A673 (cell line): ENCODE measurements around the gene TRAK1. TPM values are rescaled to one million over a fixed set of nuclear protein-coding genes. Genes with fewer than 3 reads are reported as not detected.

ENCODE experiments used
- BruUV-seq: library from RNA; stranded (reverse); fragments of 400-500 nt; replicated peaks from 2 replicates; lab custom pipeline; 2021; lab: Mats Ljungman, UMichigan
- CTCF ChIA-PET: fragments of 300-600 bp; sonication (Branson Sonifier 250); formaldehyde crosslinking; loops from one replicate; lab custom pipeline; 2022; ENCODE audit warnings: antibody characterized with exemption; lab: Charles Lee
- POLR2A ChIA-PET: fragments of 300-600 bp; sonication (Branson Sonifier 250); formaldehyde crosslinking; loops from one replicate; lab custom pipeline; 2022; ENCODE audit warnings: antibody characterized with exemption; ENCODE audit not compliant: low non-redundant PET; lab: Charles Lee
- DNase-seq: peaks from one replicate; pipeline ENCODE4 v3.0.0-alpha.2; 2015; ENCODE audit warnings: low spot score
- H3K27ac ChIP-seq: fragments of 200-600 bp; sonication (generic); 2 replicates; pipeline ENCODE4 v1.5.1; 2016; ENCODE audit warnings: mixed run types, low read depth, mild to moderate bottlenecking, mixed read lengths, antibody characterized with exemption, low read length; ENCODE audit not compliant: poor library complexity, severe bottlenecking
- H3K27me3 ChIP-seq: fragments of 200-600 bp; sonication (generic); replicated peaks from 2 replicates; pipeline ENCODE4 v1.6.1; 2017; ENCODE audit warnings: mixed run types, low read depth, mild to moderate bottlenecking, mixed read lengths, antibody characterized with exemption, low read length; ENCODE audit not compliant: insufficient read depth, poor library complexity
- H3K36me3 ChIP-seq: fragments of 200-600 bp; sonication (generic); 2 replicates; pipeline ENCODE4 v1.6.1; 2016; ENCODE audit warnings: mixed run types, mild to moderate bottlenecking, mixed read lengths, antibody characterized with exemption, low read length; ENCODE audit not compliant: insufficient read depth, poor library complexity, severe bottlenecking
- H3K4me1 ChIP-seq: fragments of 200-600 bp; sonication (generic); 2 replicates; pipeline ENCODE4 v1.6.1; 2017; ENCODE audit warnings: mixed run types, mild to moderate bottlenecking, mixed read lengths, antibody characterized with exemption, low read length; ENCODE audit not compliant: insufficient read depth, poor library complexity, severe bottlenecking
- H3K4me3 ChIP-seq: fragments of 200-600 bp; sonication (generic); 2 replicates; pipeline ENCODE4 v1.5.1; 2016; ENCODE audit warnings: low read depth, mixed run types, mild to moderate bottlenecking, mixed read lengths, low read length; ENCODE audit not compliant: poor library complexity, severe bottlenecking
- H3K9me3 ChIP-seq: fragments of 200-600 bp; sonication (generic); 2 replicates; pipeline ENCODE4 v1.6.1; 2016; ENCODE audit warnings: mixed run types, low read depth, mild to moderate bottlenecking, mixed read lengths, antibody characterized with exemption, low read length; ENCODE audit not compliant: poor library complexity, severe bottlenecking
- EZH2 ChIP-seq: fragments of 200-600 bp; sonication (generic); IDR thresholded peaks from 2 replicates; pipeline ENCODE4 v1.6.1; 2017; ENCODE audit warnings: borderline replicate concordance, low read depth, mild to moderate bottlenecking, mixed read lengths, antibody characterized with exemption, low read length; ENCODE audit not compliant: poor library complexity, severe bottlenecking
- intact Hi-C: fragments of 100-400 bp; cut with micrococcal nuclease; formaldehyde crosslinking; loops from one replicate; pipeline ENCODE4 v1.10.0; 2022; ENCODE audit not compliant: unreplicated experiment
- total RNA-seq: library from RNA; stranded (reverse); gene quantifications from 2 replicates; pipeline ENCODE4 v1.2.3, GENCODE V29; 2021
- TF ChIP-seq, protein P1 (sequence below): fragments of 300-800, 200-600 bp; sonication (generic); conservative IDR thresholded peaks from 2 replicates; pipeline ENCODE4 v1.5.1; 2017; ENCODE audit warnings: low read depth, mild to moderate bottlenecking, antibody characterized with exemption, low read length, moderate library complexity, mixed read lengths

TRAK1 gene
- total RNA-seq, 1 experiment from 2014 or later = 16.3 TPM

DNA sequence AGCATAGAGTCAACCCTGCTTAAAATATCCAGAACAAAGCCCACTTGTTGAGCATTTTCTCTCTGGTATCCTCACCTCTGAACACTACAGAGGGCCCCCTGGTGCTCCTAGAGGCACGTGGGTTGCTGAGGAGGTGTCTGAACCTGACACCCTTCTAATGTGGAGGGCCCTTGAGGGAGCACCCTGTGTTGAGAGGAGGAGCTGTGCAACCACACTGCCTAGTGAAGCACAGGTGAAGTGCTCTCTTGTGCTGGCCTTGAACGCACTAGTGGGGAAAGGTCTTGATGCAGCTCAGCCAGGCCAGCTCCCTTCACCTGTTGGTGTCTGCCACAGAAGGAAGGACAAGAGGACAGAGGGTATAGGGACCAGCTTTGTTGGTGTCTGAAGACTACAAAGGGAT lies 122.9 kb downstream of the TRAK1 start:
- H3K9me3 ChIP-seq = no peaks in the 10 kb centered on the region
- DNase-seq = no peak
- TF ChIP-seq, protein P1, sequence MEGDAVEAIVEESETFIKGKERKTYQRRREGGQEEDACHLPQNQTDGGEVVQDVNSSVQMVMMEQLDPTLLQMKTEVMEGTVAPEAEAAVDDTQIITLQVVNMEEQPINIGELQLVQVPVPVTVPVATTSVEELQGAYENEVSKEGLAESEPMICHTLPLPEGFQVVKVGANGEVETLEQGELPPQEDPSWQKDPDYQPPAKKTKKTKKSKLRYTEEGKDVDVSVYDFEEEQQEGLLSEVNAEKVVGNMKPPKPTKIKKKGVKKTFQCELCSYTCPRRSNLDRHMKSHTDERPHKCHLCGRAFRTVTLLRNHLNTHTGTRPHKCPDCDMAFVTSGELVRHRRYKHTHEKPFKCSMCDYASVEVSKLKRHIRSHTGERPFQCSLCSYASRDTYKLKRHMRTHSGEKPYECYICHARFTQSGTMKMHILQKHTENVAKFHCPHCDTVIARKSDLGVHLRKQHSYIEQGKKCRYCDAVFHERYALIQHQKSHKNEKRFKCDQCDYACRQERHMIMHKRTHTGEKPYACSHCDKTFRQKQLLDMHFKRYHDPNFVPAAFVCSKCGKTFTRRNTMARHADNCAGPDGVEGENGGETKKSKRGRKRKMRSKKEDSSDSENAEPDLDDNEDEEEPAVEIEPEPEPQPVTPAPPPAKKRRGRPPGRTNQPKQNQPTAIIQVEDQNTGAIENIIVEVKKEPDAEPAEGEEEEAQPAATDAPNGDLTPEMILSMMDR = no peak
- TF ChIP-seq EZH2 = no peak
- POLR2A ChIA-PET = no interaction called here
- no peak overlapping the region for H3K4me3 ChIP-seq
- H3K4me1 ChIP-seq = no peaks in the 10 kb centered on the region
- H3K27me3 ChIP-seq = no peaks in the 10 kb centered on the region
- H3K36me3 ChIP-seq = no peaks in the 10 kb centered on the region
- CTCF ChIA-PET = no interaction called here
- intact Hi-C loops = no loop called here
- BruUV-seq = no TSS peak
- H3K27ac ChIP-seq = no peak overlapping the region

GRCh38 chr3:42214565-42215283 lies 123.6 kb downstream of the TRAK1 start:
- Histone ChIP-seq H3K4me1 (no peaks in the 10 kb centered on the region), H3K4me3 (no peak overlapping the region), H3K27me3 (no peaks in the 10 kb centered on the region), H3K9me3 (no peaks in the 10 kb centered on the region), H3K36me3 (no peaks in the 10 kb centered on the region), H3K27ac (no peak overlapping the region)
- POLR2A ChIA-PET = interaction anchor here (0.6 kb wide), 1 partner anchor 1709 kb away, joined by 3 read pairs; the partner anchor contains the start of gene ZNF620
- BruUV-seq = no TSS peak
- TF ChIP-seq, protein P1 = no peak
- TF ChIP-seq EZH2 = no peak
- intact Hi-C loops = no loop called here
- CTCF ChIA-PET = no interaction called here
- DNase-seq = no peak

DNA sequence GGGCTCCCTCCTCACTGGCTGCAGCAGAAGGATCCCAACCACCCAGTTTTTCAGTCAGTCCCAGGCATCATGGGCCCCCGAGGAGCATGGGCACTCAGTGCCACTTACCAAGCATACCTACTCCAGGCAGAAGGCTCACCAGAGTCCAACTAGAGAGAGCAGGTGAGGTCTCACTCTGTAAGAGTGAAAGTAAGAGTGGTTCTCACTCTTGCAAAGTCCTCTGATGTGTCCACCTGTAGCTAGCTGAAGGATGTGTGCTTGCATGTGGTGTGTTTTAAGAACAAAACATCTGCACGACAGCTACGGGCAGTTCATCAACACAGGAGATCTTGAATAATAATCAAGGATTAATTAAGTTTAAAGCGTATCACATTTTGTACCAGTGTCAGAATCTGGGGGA lies 125.1 kb downstream of the TRAK1 start:
- no peaks in the 10 kb centered on the region for H3K27me3 ChIP-seq
- no peaks in the 10 kb centered on the region for H3K36me3 ChIP-seq
- no TSS peak for BruUV-seq
- POLR2A ChIA-PET = no interaction called here
- no peak overlapping the region for H3K27ac ChIP-seq
- no peak for TF ChIP-seq EZH2
- TF ChIP-seq, protein P1 = no peak
- H3K9me3 ChIP-seq = no peaks in the 10 kb centered on the region
- no peaks in the 10 kb centered on the region for H3K4me1 ChIP-seq
- CTCF ChIA-PET = no interaction called here
- no peak overlapping the region for H3K4me3 ChIP-seq
- no peak for DNase-seq
- intact Hi-C loops = no loop called here
